Ecto neural progenitor cell (in vitro differentiated cells): ENCODE results near the gene TADA2A.
"Not testable (repeated sequence)": the region's sequence is repeated elsewhere in the genome, so short reads cannot be mapped to it uniquely, and the experiment has no call there.

Source experiments
- DNase-seq: peaks from one replicate; pipeline ENCODE4 v3.0.0-alpha.2; 2018; ENCODE audit warnings: low spot score

TADA2A gene

DNA sequence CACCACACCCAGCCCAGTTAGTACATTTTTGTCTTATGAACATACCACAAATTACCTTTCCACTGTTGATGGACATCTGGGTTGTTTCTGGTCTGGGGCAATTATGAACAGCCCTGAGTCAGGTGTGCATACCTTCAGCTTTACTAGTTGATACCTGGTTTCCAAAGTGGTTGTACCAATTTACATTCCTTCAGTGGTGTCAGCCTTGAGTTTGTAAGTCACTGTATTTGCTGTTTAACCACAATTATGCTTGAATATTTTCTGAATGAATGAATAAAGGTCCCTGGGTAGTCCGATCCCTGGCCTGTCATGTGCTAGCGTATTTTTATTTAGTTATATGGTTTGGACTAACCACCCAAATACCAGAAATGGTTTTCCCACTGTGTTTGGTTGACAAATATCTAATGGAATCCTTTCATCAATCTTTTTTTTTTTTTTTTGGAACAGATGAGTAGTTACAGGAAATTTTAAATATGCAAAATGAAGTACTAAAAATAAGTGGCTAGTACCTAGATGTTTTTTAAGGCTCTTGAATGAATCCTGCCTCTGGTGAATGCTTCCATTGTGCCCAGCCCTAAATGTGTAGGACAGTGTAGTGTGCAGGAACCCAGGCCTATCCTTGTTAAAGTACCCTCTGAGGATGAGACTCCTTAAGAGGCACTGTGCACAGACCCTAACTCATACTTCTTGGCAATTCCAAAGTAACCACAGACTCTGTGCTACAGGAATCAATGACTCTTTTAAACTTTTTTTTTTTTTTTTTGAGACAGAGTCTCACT, 86.8 kb downstream of the TADA2A start:
- no peak for DNase-seq

GRCh38 chr17:37494401-37494831, 87.7 kb downstream of the TADA2A start:
- DNase-seq: no peak

DNA sequence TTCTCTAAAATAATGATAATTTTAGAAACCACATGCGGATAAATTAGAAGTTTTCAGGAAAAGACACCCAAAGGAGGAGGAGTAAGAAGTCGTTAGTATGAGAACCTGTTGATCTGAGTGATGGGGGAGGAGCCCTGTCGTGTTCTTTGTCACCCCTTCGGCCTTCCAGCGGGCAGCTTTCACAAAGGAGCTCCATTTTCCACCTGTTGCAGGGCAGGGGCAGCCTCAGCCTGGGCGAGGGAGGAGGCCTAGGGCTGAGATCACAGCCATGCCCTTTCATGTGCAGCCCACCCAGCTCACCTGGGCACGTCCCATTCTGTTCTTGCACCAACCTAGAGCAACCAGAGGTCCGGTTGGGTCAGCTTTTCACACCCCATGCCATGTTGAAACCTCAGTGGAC, 88.3 kb downstream of the TADA2A start:
- no peak for DNase-seq

DNA sequence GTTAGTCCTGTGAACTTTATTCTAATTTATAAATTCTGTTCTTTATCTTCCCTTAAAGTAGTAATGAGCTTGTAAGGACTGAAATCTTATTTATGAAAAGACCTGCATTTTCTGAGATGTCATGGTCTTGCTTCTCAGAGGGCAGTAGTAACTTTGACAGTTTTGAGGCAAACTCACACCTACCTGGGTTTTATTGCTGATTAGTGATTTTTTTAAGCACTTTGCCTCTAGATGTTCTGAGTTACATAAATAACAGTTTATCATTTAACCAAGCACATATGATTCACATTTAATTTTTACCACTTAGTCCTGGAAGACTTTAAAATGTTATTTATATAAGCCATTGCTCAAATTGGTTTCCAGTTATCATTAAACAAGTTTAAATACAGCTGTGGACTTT, 93.7 kb downstream of the TADA2A start:
- DNase-seq: no peak

DNA sequence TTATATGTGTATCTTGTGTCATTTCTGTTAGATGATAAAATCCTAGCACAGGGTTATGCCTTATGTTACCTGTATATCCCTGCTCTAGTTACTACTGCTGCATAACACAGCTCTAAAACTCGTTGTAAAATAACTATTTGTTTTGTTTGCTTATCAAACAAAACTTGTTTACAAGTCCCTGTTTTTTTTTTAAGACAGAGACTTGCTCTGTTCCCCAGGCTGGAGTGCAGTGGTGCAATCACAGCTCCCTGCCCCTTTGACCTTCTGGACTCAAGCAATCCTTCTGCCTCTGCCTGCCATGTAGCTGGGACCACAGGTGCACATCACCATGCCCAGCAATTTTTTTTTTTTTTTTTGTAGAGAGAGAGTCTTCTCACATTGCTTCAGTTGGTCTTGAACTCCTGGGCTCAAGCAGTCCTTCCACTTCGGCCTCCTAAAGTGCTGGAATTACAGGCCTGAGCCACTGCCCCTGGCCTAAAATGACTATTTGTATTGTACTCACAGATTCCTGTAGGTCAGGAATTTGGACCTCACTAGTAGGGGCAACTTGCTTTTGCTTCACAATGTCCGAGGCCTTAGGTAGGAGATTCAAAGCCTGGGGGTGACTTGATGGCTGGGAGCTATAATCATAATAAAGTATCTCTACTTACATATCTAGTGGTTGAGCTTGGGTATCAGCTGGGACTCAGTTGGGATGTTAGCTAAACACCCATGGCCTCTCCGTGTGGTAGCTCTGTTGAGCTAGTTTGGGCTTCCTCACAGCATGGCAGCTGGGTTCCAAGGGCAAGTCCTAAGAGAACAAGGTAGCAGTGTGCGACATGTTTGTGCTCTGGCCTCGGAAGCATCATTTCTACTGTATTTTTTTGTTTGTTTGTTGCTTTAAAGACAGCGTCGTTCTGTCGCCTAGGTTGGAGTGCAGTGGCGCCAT, 95.6 kb downstream of the TADA2A start:
- no peak for DNase-seq

DNA sequence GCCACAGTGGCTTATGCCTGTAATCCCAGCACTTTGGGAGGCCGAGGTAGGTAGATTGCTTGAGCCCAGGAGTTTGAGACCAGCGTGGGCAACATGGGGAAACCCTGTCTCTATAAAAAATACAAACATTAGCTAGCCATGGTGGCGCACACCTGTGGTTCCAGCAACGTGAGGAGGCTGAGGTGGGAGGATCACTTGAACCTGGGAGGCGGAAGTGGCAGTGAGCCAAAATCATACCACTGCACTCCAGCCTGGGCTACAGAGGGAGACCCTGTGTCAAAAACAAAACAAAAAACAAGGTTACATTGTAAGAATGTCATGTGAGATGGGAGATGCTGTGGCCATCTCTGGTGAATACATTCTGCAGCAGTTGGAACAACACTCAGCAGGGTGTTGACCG, 96.5 kb downstream of the TADA2A start:
- DNase-seq: no peak

- DNase-seq: no peak
Measured at GRCh38 chr17:37505333-37505732, 98.6 kb downstream of the TADA2A start.

DNA sequence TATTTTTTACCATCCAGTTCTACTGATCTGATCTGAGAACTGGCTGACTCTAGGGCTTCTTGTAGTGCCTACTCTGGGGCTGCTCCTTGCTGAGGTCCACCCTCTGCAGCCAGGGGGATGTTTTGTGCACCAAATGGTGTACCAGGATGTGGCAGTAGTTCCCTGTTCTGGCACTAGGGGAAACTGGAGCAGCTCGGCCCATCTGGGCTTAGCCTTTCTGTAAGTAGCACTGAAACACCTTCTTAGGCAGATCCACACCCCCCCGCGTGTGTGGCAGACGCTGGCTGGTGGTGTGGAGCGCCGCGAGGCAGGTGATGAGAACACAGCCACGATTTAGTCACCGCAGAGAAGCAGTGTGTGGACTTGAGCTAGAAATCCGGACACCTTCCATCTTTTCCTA, 100.0 kb downstream of the TADA2A start:
- peak; percentile 80 for DNase-seq

- DNase-seq: no peak
Measured at GRCh38 chr17:37507111-37507510, 100.4 kb downstream of the TADA2A start.

GRCh38 chr17:37510056-37510455, 103.4 kb downstream of the TADA2A start:
- DNase-seq: no peak

DNA sequence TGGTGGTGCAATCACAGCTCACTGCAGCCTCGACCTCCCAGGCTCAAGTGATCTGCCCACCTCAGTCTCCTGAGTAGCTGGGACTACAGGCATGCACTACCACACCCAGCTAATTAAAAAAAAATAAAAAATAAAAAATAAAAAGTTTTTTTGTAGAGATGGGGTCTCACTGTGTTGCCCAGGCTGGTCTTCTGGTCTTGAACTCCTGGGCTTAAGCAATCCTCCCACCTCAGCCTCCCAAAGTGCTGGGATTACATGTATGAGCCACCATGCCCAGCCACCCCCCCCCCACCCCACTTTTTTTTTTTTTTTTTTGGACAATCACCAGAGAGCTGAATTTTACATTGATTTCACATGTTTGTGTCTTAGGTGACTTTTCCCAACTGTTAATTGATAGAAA, 105.0 kb downstream of the TADA2A start:
- DNase-seq: not testable (repeated sequence)

GRCh38 chr17:37512442-37513068, 105.9 kb downstream of the TADA2A start:
- no peak for DNase-seq

DNA sequence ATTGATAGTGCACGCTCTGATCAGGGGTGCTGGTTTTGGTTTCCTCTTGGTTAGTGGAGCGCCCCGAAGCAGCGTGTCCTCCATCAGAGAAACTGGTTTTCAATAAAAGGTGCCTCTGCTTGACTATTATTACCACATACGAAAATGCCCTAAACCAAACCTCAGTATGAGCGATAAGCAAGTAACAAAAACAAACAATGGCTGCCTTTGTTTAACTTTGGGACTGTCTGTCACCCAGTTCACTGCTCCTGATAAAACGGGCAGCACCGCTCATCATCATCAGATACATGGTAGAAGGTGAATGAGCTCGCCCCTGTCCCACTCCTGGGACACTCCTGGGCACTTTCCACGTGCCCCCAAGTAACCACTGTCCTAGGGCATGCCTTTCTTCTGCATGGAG, 107.0 kb downstream of the TADA2A start:
- no peak for DNase-seq

- DNase-seq: no peak
Measured at GRCh38 chr17:37516127-37516571, 109.5 kb downstream of the TADA2A start.

DNA sequence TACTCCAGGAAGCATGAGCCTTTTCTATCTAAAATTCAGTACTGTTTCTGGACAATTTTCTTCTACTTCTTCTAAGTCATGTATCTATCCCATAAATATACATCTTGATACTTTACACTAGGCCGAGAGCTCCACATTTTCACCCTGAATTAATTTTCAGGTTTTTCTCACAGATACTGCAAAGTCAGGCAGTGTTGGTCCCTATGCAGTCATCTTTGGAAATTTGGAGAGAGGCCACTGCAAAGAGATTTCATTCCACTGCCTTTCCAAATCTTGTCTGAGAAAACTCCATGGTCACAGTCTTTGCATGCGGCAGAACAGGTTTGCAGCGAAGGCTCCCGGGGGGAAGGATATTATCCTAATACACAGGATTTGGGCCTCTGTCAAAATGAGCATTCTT, 111.2 kb downstream of the TADA2A start:
- DNase-seq: no peak

- no peak for DNase-seq
Measured at GRCh38 chr17:37518826-37519225, 112.1 kb downstream of the TADA2A start.

GRCh38 chr17:37519251-37519985, 112.7 kb downstream of the TADA2A start:
- DNase-seq: no peak

DNA sequence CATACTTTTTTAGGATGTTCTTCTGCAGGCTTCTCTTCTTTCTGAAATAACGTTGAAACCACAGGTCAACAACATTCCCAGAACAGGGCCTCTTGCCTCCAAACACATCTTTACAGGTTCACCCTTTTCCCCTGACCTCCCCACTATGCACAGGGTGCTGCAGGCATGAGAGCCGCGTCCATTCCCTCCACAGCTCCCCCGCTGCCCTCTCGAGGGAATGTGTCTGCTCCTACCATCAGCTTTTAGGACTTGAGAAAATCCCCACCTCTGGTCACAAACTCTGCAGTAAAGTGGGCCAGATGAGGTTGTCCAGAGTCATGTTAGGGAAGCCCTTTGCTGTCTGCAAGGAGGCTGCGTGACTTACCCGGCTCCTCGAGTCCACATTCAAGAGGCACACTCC, 113.5 kb downstream of the TADA2A start:
- DNase-seq: no peak

- DNase-seq: no peak
Measured at GRCh38 chr17:37521821-37522220, 115.1 kb downstream of the TADA2A start.

- DNase-seq: no peak
Measured at GRCh38 chr17:37523715-37524219, 117.1 kb downstream of the TADA2A start.

GRCh38 chr17:37527249-37527851, 120.7 kb downstream of the TADA2A start:
- no peak for DNase-seq
